IMR-90 (cell line): ENCODE data around the gene ID1. TPM values are rescaled to one million over a fixed set of nuclear protein-coding genes. Genes with fewer than 3 reads are reported as not detected.

Experiments used
- ATAC-seq: fragments of 200-7000 bp; cut with Tn5 transposase; 2 replicates; pipeline ENCODE4 v1.9.1; 2020; ENCODE audit warnings: low read depth, mild to moderate bottlenecking, moderate library complexity
- BruUV-seq: library from RNA; stranded (reverse); fragments of 400-500 nt; replicated peaks from 2 replicates; lab custom pipeline; 2021; lab: Mats Ljungman, UMichigan
- CTCF ChIA-PET: fragments of 300-600 bp; formaldehyde crosslinking; extraction: SDS; loops from one replicate; lab custom pipeline; 2021; ENCODE audit warnings: antibody characterized with exemption; lab: Yijun Ruan, JAX
- POLR2A ChIA-PET: fragments of 300-600 bp; sonication (Branson Sonifier 250); formaldehyde crosslinking; loops from one replicate; lab custom pipeline; 2022; ENCODE audit warnings: antibody characterized with exemption; ENCODE audit not compliant: unreplicated experiment; lab: Charles Lee
- DNase-seq: peaks from one replicate; pipeline ENCODE4 v3.0.0; 2013
- H2AFZ ChIP-seq: replicated peaks from 2 replicates; pipeline ENCODE3; 2013; ENCODE audit warnings: low read length, mild to moderate bottlenecking; ENCODE audit not compliant: poor library complexity
- H2AK5ac ChIP-seq: 2 replicates; pipeline ENCODE4 v1.6.1; 2013; ENCODE audit warnings: low read depth, low read length, inconsistent platforms
- H2AK9ac ChIP-seq: replicated peaks from 2 replicates; pipeline ENCODE3; 2013; ENCODE audit warnings: mild to moderate bottlenecking, low read depth, low read length, moderate library complexity; ENCODE audit not compliant: poor library complexity
- H2BK120ac ChIP-seq: 2 replicates; pipeline ENCODE4 v1.6.1; 2013; ENCODE audit warnings: low read depth, low read length, inconsistent platforms
- H2BK15ac ChIP-seq: 3 replicates; pipeline ENCODE4 v1.6.1; 2013; ENCODE audit warnings: low read depth, low read length, inconsistent platforms
- H2BK20ac ChIP-seq: 2 replicates; pipeline ENCODE4 v1.6.1; 2013; ENCODE audit warnings: low read depth, mild to moderate bottlenecking, inconsistent platforms, low read length, moderate library complexity
- H2BK5ac ChIP-seq: 2 replicates; pipeline ENCODE4 v1.6.1; 2013; ENCODE audit warnings: mild to moderate bottlenecking, low read depth, low read length, inconsistent platforms; ENCODE audit not compliant: poor library complexity, severe bottlenecking
- H3K14ac ChIP-seq: replicated peaks from 2 replicates; pipeline ENCODE4 v1.6.1; 2013; ENCODE audit warnings: low read depth, low read length, inconsistent platforms
- H3K18ac ChIP-seq: 2 replicates; pipeline ENCODE4 v1.6.1; 2013; ENCODE audit warnings: low read depth, low read length, control low read depth
- H3K23ac ChIP-seq: 2 replicates; pipeline ENCODE4 v1.6.1; 2013; ENCODE audit warnings: low read depth, low read length, inconsistent platforms
- H3K27ac ChIP-seq: 2 replicates; pipeline ENCODE4 v1.5.1; 2013; ENCODE audit warnings: mild to moderate bottlenecking, control low read depth, low read length; ENCODE audit not compliant: insufficient read depth
- H3K27me3 ChIP-seq: 2 replicates; pipeline ENCODE4 v1.6.1; 2013; ENCODE audit warnings: low read length; ENCODE audit not compliant: control insufficient read depth, insufficient read depth
- H3K36me3 ChIP-seq: 2 replicates; pipeline ENCODE4 v1.6.1; 2013; ENCODE audit warnings: low read length, mixed read lengths; ENCODE audit not compliant: control insufficient read depth, insufficient read depth
- H3K4ac ChIP-seq: 2 replicates; pipeline ENCODE4 v1.6.1; 2013; ENCODE audit warnings: low read depth, low read length, inconsistent platforms
- H3K4me1 ChIP-seq: 2 replicates; pipeline ENCODE4 v1.6.1; 2013; ENCODE audit warnings: low read length, mixed read lengths; ENCODE audit not compliant: control insufficient read depth, insufficient read depth
- H3K4me2 ChIP-seq: 2 replicates; pipeline ENCODE4 v1.6.1; 2013; ENCODE audit warnings: low read depth, mild to moderate bottlenecking, control low read depth, low read length, moderate library complexity
- H3K4me3 ChIP-seq: 2 replicates; pipeline ENCODE4 v1.5.1; 2013; ENCODE audit warnings: low read depth, mild to moderate bottlenecking, control low read depth, low read length, moderate library complexity; ENCODE audit not compliant: insufficient read depth
- H3K56ac ChIP-seq: 2 replicates; pipeline ENCODE4 v1.6.1; 2013; ENCODE audit warnings: low read length, inconsistent platforms; ENCODE audit not compliant: insufficient read depth; ENCODE audit errors: extremely low read depth
- H3K79me1 ChIP-seq, 2 experiments: 2 replicates each; pipeline ENCODE4 v1.6.1; 2013; ENCODE audit warnings: low read length in 2 of 2, inconsistent platforms in 1 of 2, low read depth in 1 of 2
- H3K9ac ChIP-seq: 2 replicates; pipeline ENCODE4 v1.6.1; 2013; ENCODE audit warnings: low read depth, low read length, control low read depth
- H3K9me1 ChIP-seq: 2 replicates; pipeline ENCODE4 v1.6.1; 2013; ENCODE audit warnings: low read length, inconsistent platforms; ENCODE audit not compliant: insufficient read depth
- H3K9me3 ChIP-seq: 2 replicates; pipeline ENCODE4 v1.6.1; 2013; ENCODE audit warnings: low read length; ENCODE audit not compliant: control insufficient read depth, insufficient read depth
- H4K20me1 ChIP-seq: 2 replicates; pipeline ENCODE4 v1.6.1; 2013; ENCODE audit warnings: low read length, inconsistent platforms; ENCODE audit not compliant: insufficient read depth
- H4K5ac ChIP-seq: 2 replicates; pipeline ENCODE4 v1.6.1; 2013; ENCODE audit warnings: mild to moderate bottlenecking, low read depth, low read length, control low read depth
- H4K8ac ChIP-seq, 2 experiments: 2 replicates each; pipeline ENCODE4 v1.6.1; 2013; ENCODE audit warnings: low read depth in 2 of 2, low read length in 2 of 2, control low read depth in 1 of 2, inconsistent platforms in 1 of 2
- H4K91ac ChIP-seq: 2 replicates; pipeline ENCODE4 v1.6.1; 2013; ENCODE audit warnings: low read depth, low read length, inconsistent platforms; ENCODE audit not compliant: insufficient read depth
- BHLHE40 ChIP-seq: fragments of 150-350 bp; IDR thresholded peaks from 2 replicates; pipeline ENCODE4 v1.6.1; 2016; ENCODE audit warnings: mild to moderate bottlenecking, low read depth, low read length
- FOS ChIP-seq: fragments of 150-350 bp; IDR thresholded peaks from 2 replicates; pipeline ENCODE4 v1.6.1; 2016; ENCODE audit warnings: low read depth, low read length
- MAFK ChIP-seq: IDR thresholded peaks from 2 replicates; pipeline ENCODE4 v1.6.1; 2012; ENCODE audit warnings: low read depth, low read length, improper control_type of control experiment
- MAZ ChIP-seq: IDR thresholded peaks from 2 replicates; pipeline ENCODE4 v1.6.1; 2012; ENCODE audit warnings: low read depth, mild to moderate bottlenecking, low read length, improper control_type of control experiment, moderate library complexity, borderline replicate concordance
- NFE2L2 ChIP-seq: fragments of 150-350 bp; IDR thresholded peaks from 2 replicates; pipeline ENCODE4 v1.6.1; 2016; ENCODE audit warnings: low read depth, mild to moderate bottlenecking, low read length
- RCOR1 ChIP-seq: IDR thresholded peaks from 2 replicates; pipeline ENCODE4 v1.6.1; 2012; ENCODE audit warnings: mild to moderate bottlenecking, low read length, improper control_type of control experiment; ENCODE audit not compliant: insufficient replicate concordance
- WGBS, 2 experiments: methylation state at CpG; one replicate each; pipeline versions ENCODE4 v1.1.5 to v1.1.7; 2013; ENCODE audit warnings: missing lambda C conversion rate in 2 of 2; ENCODE audit not compliant: insufficient read length in 1 of 2; ENCODE audit errors: extremely low coverage in 2 of 2; 5-methylcytosine and 5-hydroxymethylcytosine counted together
- dilution Hi-C: fragments of 300-500 bp; cut with HindIII; formaldehyde crosslinking; loops from one replicate; pipeline ENCODE4 v1.14.3; 2018; ENCODE audit warnings: low sequenced_read_pairs; ENCODE audit not compliant: unreplicated experiment
- in situ Hi-C: fragments of 300-500 bp; cut with MboI; formaldehyde crosslinking; loops from 3 replicates; pipeline ENCODE4 v1.14.3; 2019; ENCODE audit warnings: low sequenced_read_pairs, inconsistent platforms, mixed read lengths
- intact Hi-C: fragments of 100-400 bp; cut with micrococcal nuclease; formaldehyde crosslinking; loops from 2 replicates; pipeline ENCODE4 v1.10.0; 2022
- polyA plus RNA-seq, 3 experiments: library from polyadenylated mRNA; depleted of rRNA; stranded (reverse); fragments of >200 nt; gene quantifications; 2 replicates each; pipeline ENCODE4 v1.2.3, GENCODE V29; 2012; ENCODE audit warnings: low replicate concordance in 1 of 3
- total RNA-seq: library from RNA; depleted of rRNA; stranded (reverse); fragments of >200 nt; gene quantifications from 2 replicates; pipeline ENCODE4 v1.2.3, GENCODE V29; 2012

Gene ID1
- total and polyA plus RNA-seq, 2 of the 4 experiments (the other 2 are of a cell fraction): 148 to 174 TPM

DNA sequence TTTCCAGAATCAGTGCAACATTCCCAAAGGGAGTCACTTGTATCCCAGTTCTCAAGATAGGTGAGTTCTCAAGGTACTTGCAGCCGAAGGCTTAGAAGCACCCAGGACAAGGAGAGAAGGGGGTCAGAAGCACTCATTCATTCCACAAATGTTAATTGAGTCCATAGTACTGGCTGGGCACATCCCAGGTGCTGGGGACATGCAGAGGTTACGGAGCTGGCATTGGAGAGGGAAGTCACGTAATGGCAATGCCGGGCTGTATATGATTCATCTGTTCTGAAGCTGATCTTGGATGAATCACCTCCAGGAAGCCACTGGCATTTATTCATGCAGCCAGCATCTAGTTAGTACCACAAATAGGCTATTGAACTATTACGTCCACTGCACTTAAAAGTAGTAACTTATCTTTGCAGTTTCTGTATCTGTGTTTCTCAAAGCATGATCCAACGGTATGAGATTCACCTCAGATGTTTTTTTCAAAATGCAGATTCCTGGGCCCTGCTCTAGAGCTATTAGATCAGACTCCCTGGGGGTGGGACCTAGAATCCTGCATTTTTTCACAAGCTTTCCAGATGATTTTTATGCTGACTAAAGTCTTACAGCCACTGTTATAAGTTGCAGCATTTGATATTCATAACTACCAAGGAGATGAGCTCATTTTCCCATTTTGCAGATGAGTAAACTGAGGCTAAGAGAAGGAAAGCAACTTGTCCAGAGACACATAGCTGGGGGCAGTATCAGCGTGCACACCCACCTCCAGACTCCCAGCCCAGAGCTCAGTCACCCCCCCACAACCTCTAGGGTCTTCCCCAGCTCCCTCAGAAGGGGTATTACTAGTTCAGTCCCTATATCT, 44.1 kb upstream of the ID1 start:
- Histone ChIP-seq H2BK5ac (peak overlapping the region; percentile 91), H3K18ac (peak overlapping the region; percentile 72), H3K4ac (peak overlapping the region; percentile 85), H3K9ac (peak overlapping the region; percentile 12; the same call in 1 of the 2 replicates), H4K8ac (peak overlapping the region; percentile 82 to 86), H2BK20ac (peak overlapping the region; percentile 89), H3K27me3 (no peaks in the 10 kb centered on the region), H2BK120ac (peak overlapping the region; percentile 92), H3K56ac (peak overlapping the region; percentile 57), H3K14ac (peak overlapping the region; percentile 81), H3K27ac (peak overlapping the region; percentile 75), H3K4me1 (peaks cover 18% of the 10 kb centered on the region), H3K79me1 (peaks cover 10 to 52% of the 10 kb centered on the region in 2 experiments), H3K4me2 (peak overlapping the region; percentile 51), H2BK15ac (peak overlapping the region; percentile 75), H2AK9ac (peak overlapping the region; percentile 82), H2AFZ (peak overlapping the region; percentile 29), H3K36me3 (peaks cover 42% of the 10 kb centered on the region), H4K91ac (peak overlapping the region; percentile 88), H3K9me3 (no peaks in the 10 kb centered on the region), H3K9me1 (peaks cover 18% of the 10 kb centered on the region), H2AK5ac (peak overlapping the region; percentile 99), H3K23ac (peak overlapping the region; percentile 78), H3K4me3 (no peak overlapping the region), H4K20me1 (peaks cover 17% of the 10 kb centered on the region), H4K5ac (peak overlapping the region; percentile 62)
- ATAC-seq (peak; percentile 65), DNase-seq (peak; percentile 98)
- ChIA-PET CTCF (interaction anchor here (0.6 to 5.9 kb wide), 11 partner anchors 8 to 195 kb away, joined by 3 to 97 read pairs (median 6); partner anchors contain the start of gene ID1), POLR2A (interaction anchor here (0.9 kb wide), 1 partner anchor 12 kb away, joined by 4 read pairs; no protein-coding TSS in a partner anchor)
- intact Hi-C loops: loop anchor here (2.0 kb wide), 1 partner anchor 162 kb away; the partner anchor contains the start of gene BCL2L1
- in situ Hi-C loops: loop anchor here (5.0 kb wide), 2 partner anchors 46 to 161 kb away; partner anchors contain the start of genes BCL2L1 and ID1
- BruUV-seq: no TSS peak
- TF ChIP-seq BHLHE40: peak; percentile 71
- peak; percentile 67 for TF ChIP-seq MAFK
- no peak for TF ChIP-seq NFE2L2
- peak; percentile 59 for TF ChIP-seq RCOR1
- TF ChIP-seq MAZ: no peak
- peak; percentile 96 for TF ChIP-seq FOS
- 0% methylated on average over 2 of the region's 7 CpGs; no CpG with 5 or more reads in 1 of the 2 experiments for WGBS, 2 experiments
- dilution Hi-C loops: no loop called here
